ENCODE measurements around the gene GFOD1.

- TF ChIP-seq POLR2A (IDR thresholded peaks at IDR 0.05) (no peak), CTCF (IDR thresholded peaks at IDR 0.05) (no peak), EP300 (IDR thresholded peaks at IDR 0.05) (no peak)
These were observed 81.4 kb downstream of the GFOD1 start for GRCh38 chr6:13405961-13406477.

All from ovary (tissue), 3 donors.